PFSK-1 (cell line): ENCODE data around the gene CAMTA1.

Source experiments
- POLR2AphosphoS5 ChIP-seq: IDR thresholded peaks from 2 replicates; pipeline ENCODE4 v1.6.1; 2012; ENCODE audit warnings: low read depth, mild to moderate bottlenecking, control low read depth, low read length, moderate library complexity
- TAF1 ChIP-seq: IDR thresholded peaks from 2 replicates; pipeline ENCODE4 v1.6.1; 2012; ENCODE audit warnings: low read length, control low read depth, borderline replicate concordance; ENCODE audit not compliant: insufficient read depth

DNA sequence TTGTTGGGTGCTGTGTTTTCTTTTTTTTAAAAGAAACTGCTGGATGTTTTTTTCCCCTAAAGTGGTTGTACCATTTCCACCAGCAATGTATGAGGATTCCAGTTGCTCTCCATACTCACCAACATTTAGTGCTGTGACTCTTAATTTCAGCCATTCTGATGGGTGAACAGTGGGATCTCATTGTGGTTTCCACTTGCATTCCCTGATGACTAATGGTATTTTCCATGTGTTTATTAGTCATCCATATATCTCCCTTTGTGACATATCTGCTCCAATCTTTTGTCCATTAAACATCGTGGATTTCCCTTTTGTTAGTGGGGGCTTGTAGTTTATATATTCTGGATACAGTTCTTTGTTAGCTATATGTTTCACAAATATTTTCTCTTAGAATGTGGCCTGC is 206.0 kb downstream of the CAMTA1 start:
- TF ChIP-seq TAF1 (no peak), POLR2AphosphoS5 (no peak)
